ENCODE data around the gene C2CD4A.
A peak's percentile ranks its signal among the peaks of the same experiment; 100 is the strongest.

Gene C2CD4A

GRCh38 chr15:62112616-62113593, 46.1 kb downstream of the C2CD4A start:
- H3K27ac ChIP-seq (ENCODE audit: low read depth, low read length) = no peak overlapping the region
- peaks cover 17 to 43% of the 10 kb centered on the region in 2 donors for H3K4me1 ChIP-seq (ENCODE audit: control insufficient read depth in 1 of 2, insufficient read depth in 2 of 2, low read length in 2 of 2)

GRCh38 chr15:62115847-62116246, 49.1 kb downstream of the C2CD4A start:
- H3K4me3 ChIP-seq (ENCODE audit: low read depth in 1 of 2, low read length in 2 of 2) = no peak overlapping the region
- H3K27ac ChIP-seq (ENCODE audit: low read depth, low read length) = no peak overlapping the region
- H3K27me3 ChIP-seq (ENCODE audit: control insufficient read depth in 1 of 2, insufficient read depth in 2 of 2, low read length in 2 of 2) = no peaks in the 10 kb centered on the region
- H3K36me3 ChIP-seq (ENCODE audit: control insufficient read depth in 1 of 2, insufficient read depth in 2 of 2, low read length in 2 of 2) = no peaks in the 10 kb centered on the region
- no peak overlapping the region for H3K9ac ChIP-seq (ENCODE audit: low read depth in 1 of 2, low read length in 2 of 2)
- no peaks in the 10 kb centered on the region for H3K9me3 ChIP-seq (ENCODE audit: control insufficient read depth in 1 of 2, low read length in 2 of 2)
- peaks cover 18 to 48% of the 10 kb centered on the region in 2 donors for H3K4me1 ChIP-seq (ENCODE audit: control insufficient read depth in 1 of 2, insufficient read depth in 2 of 2, low read length in 2 of 2)

More at GRCh38 chr15:62112616-62113593, 46.1 kb downstream of the C2CD4A start:
- H3K9me3 ChIP-seq (ENCODE audit: control insufficient read depth in 1 of 2, low read length in 2 of 2) = no peaks in the 10 kb centered on the region
- no peaks in the 10 kb centered on the region for H3K36me3 ChIP-seq (ENCODE audit: control insufficient read depth in 1 of 2, insufficient read depth in 2 of 2, low read length in 2 of 2)
- no peak overlapping the region for H3K4me3 ChIP-seq (ENCODE audit: low read depth in 1 of 2, low read length in 2 of 2)
- no peak overlapping the region for H3K9ac ChIP-seq (ENCODE audit: low read depth in 1 of 2, low read length in 2 of 2)
- no peaks in the 10 kb centered on the region for H3K27me3 ChIP-seq (ENCODE audit: control insufficient read depth in 1 of 2, insufficient read depth in 2 of 2, low read length in 2 of 2)

GRCh38 chr15:62118520-62119226, 51.9 kb downstream of the C2CD4A start:
- peak overlapping the region; percentile 76 for H3K27ac ChIP-seq (ENCODE audit: low read depth, low read length)
- H3K9ac ChIP-seq (ENCODE audit: low read depth in 1 of 2, low read length in 2 of 2) = peak overlapping the region; percentile 9 to 31
- H3K36me3 ChIP-seq (ENCODE audit: control insufficient read depth in 1 of 2, insufficient read depth in 2 of 2, low read length in 2 of 2) = no peaks in the 10 kb centered on the region
- H3K4me1 ChIP-seq (ENCODE audit: control insufficient read depth in 1 of 2, insufficient read depth in 2 of 2, low read length in 2 of 2) = peaks cover 11 to 37% of the 10 kb centered on the region in 2 donors
- no peaks in the 10 kb centered on the region for H3K27me3 ChIP-seq (ENCODE audit: control insufficient read depth in 1 of 2, insufficient read depth in 2 of 2, low read length in 2 of 2)
- no peaks in the 10 kb centered on the region for H3K9me3 ChIP-seq (ENCODE audit: control insufficient read depth in 1 of 2, low read length in 2 of 2)
- peak overlapping the region; percentile 36 to 60 for H3K4me3 ChIP-seq (ENCODE audit: low read depth in 1 of 2, low read length in 2 of 2)

GRCh38 chr15:62119227-62119864, 52.6 kb downstream of the C2CD4A start:
- H3K4me1 ChIP-seq (ENCODE audit: control insufficient read depth in 1 of 2, insufficient read depth in 2 of 2, low read length in 2 of 2) = peaks cover 16 to 44% of the 10 kb centered on the region in 2 donors
- no peaks in the 10 kb centered on the region for H3K36me3 ChIP-seq (ENCODE audit: control insufficient read depth in 1 of 2, insufficient read depth in 2 of 2, low read length in 2 of 2)
- H3K27me3 ChIP-seq (ENCODE audit: control insufficient read depth in 1 of 2, insufficient read depth in 2 of 2, low read length in 2 of 2) = no peaks in the 10 kb centered on the region
- peak overlapping the region; percentile 76 for H3K27ac ChIP-seq (ENCODE audit: low read depth, low read length)
- H3K9ac ChIP-seq (ENCODE audit: low read depth in 1 of 2, low read length in 2 of 2) = peak overlapping the region; percentile 9 to 31
- no peaks in the 10 kb centered on the region for H3K9me3 ChIP-seq (ENCODE audit: control insufficient read depth in 1 of 2, low read length in 2 of 2)
- peak overlapping the region; percentile 36 to 60 for H3K4me3 ChIP-seq (ENCODE audit: low read depth in 1 of 2, low read length in 2 of 2)

- H3K4me3 ChIP-seq (ENCODE audit: low read depth in 1 of 2, low read length in 2 of 2) = no peak overlapping the region
- H3K27me3 ChIP-seq (ENCODE audit: control insufficient read depth in 1 of 2, insufficient read depth in 2 of 2, low read length in 2 of 2) = no peaks in the 10 kb centered on the region
- H3K27ac ChIP-seq (ENCODE audit: low read depth, low read length) = no peak overlapping the region
- H3K9ac ChIP-seq (ENCODE audit: low read depth in 1 of 2, low read length in 2 of 2) = no peak overlapping the region
- peaks cover 20 to 47% of the 10 kb centered on the region in 2 donors for H3K4me1 ChIP-seq (ENCODE audit: control insufficient read depth in 1 of 2, insufficient read depth in 2 of 2, low read length in 2 of 2)
- no peaks in the 10 kb centered on the region for H3K9me3 ChIP-seq (ENCODE audit: control insufficient read depth in 1 of 2, low read length in 2 of 2)
- H3K36me3 ChIP-seq (ENCODE audit: control insufficient read depth in 1 of 2, insufficient read depth in 2 of 2, low read length in 2 of 2) = no peaks in the 10 kb centered on the region
Measured at GRCh38 chr15:62119874-62120273, 53.1 kb downstream of the C2CD4A start.

Measured in duodenal mucosa (tissue), 2 donors.